Activated CD8-positive, alpha-beta memory T cell treated with anti-CD3 and anti-CD28 coated beads for 24 hours (primary cell): ENCODE results near the gene ZNF174.
A peak's percentile ranks its signal among the peaks of the same experiment; 100 is the strongest.

ENCODE experiments used
- DNase-seq: peaks from one replicate; pipeline ENCODE4 v3.0.0-alpha.2; 2020

The ZNF174 gene

DNA sequence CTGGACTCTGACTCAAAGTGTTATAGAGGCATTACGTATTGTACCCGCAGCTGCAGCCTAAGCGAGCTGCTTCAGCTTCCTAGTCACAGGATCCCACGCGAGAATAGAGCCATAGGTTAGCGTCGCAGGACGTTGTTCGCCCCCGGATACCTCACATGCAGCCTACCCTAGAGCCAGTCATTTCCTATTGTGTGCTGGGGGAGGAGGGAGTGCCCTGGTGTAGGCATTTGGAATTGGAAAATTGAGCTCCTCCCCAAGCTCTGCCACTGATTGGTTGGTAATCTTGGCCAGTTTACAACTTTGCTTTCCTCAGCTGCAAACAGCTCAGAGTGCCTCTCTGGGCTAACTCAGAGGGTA lies 43.0 kb downstream of the ZNF174 start:
- DNase-seq: no peak

DNA sequence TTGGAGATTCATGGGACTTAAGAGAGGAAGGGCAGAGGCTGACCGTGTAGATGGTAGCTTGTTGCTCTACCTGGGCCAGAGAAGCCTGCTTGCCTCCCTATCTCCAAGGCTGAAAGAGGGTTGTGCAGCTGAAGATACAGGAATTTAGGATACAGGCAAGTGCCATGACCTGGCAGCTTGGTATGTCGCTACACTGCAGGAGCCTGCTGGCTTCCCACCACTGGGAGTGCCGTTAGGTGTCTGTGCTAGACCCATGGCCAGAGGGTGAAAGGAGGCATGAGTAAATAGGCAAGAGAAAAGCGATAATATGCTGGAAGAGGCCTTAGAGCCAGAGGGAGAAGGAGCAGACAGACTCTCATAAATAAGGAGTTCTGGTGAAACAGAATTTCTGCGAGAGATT lies 53.1 kb downstream of the ZNF174 start:
- DNase-seq: peak; percentile 37

DNA sequence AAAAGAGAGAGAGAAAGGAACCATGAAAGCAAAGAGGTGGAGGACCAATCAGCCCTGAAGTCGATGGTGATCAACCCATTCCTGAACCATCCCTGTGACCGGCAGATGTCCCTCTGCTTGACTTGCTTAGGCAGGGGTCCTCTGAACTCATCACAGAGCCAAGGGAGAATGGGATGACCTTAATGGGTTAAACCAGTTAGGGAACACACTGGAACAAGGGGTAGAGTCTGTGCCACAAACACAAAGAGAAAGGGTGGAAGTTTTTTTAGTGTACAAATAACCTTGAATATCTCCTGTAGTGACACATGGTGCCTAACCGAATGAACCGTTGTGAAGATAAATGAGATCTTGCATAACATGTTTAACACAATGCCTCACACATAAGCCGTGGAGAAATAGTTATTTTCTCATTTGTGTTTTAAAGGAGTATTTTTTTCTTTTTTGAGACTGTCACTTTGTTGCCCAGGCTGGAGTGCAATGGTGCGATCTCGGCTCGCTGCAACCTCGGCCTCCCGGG lies 53.7 kb downstream of the ZNF174 start:
- peak; percentile 35 for DNase-seq

DNA sequence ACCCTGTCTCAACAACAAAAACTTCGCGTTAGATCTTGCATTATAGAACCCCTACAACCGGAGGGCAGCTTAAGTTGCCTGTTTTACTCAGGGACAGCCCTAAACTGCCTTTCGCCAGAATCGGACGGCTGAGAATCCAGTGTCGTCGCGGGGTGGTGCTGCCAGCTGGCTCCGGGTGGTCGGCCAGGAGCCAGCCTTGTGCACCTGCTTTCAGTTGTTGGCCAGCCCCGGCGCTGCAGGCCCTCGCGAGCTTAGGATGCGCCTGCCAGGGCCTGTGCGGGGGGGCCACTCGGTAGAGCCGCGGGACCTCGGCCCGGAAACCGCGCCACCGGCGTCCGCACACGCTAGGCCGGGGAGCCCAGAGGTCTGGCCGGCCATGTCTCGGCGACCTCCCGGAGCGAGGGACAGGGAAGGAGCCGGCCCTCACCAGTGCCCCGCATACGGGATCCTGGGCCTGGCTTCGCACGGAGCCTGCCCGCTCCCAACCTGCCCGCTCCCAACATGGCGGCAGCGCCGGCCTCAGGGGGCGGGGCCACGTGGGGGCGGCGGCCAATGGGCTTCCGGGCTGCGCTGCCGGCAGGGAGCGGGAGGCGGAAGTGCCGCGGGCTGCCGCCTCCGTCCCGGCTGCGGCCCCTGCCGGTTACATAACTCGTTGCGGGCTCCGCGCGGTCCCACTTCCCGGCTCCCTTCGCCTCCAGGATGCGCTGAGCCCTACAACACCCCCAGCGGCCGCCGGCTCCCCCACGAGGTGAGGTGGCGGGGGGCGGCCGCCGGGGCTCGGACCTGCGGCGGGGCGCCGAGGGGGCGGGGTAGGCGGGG lies 56.6 kb downstream of the ZNF174 start:
- DNase-seq: peak; percentile 93

DNA sequence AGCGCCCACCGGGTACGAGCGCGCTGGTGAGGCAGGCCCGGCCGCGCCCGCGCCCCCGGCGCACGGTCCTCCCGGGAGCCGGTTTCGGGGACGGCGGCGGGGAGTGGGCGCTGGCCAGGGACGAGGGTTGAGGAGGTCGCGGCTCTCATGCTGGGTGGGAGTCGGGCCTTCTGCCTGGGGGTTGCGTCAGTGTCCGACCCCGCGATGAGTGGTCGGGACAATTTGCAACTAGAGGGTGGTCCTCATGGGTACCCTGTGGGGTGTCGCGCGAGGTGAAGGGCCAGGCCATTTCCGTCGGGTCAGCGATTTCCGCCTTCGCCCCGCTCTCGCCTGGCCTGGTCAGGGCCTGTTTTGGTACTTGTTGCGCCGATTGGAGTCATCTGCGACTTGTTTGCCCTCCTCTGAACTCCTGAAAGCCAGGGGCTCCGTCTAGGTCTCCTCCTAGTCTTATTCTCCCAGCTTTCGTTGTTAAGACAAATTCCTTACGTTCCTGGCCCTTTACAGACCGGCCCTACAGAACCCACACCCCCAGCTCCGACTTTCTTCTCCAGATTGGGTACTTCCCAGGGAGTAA lies 57.4 kb downstream of the ZNF174 start:
- DNase-seq: no peak

DNA sequence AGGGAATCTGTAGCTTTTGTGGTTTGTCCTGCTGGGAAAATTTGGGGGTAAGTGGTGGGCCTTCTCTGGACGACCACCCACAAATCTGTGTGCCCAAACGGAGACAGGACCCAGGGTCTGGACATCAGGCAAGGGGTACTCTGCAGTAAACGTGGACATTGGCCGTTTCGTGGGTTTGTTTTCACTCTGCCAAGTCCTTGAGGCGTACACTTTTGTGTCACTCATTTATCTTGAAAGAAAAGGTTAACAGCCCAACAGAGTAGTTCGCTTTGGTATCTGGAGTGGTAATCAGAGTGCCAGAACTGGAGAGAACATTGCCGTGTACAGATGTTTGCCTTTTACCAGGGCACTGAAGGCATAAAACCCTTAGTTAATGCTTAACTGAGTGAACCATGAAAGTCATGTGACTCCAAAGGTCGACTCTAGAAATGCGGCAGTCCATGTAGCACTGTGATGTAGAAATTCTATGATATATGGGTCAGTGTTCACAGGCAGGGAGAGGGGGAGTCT lies 57.9 kb downstream of the ZNF174 start:
- no peak for DNase-seq
